GM12878 (cell line): Measurements from ENCODE around the gene TMED10. TPM values are rescaled to one million over a fixed set of nuclear protein-coding genes. Genes with fewer than 3 reads are reported as not detected.

ENCODE experiments used
- ATAC-seq: fragments of 200-7000 bp; cut with Tn5 transposase; 3 replicates; pipeline ENCODE4 v1.9.1; 2020; ENCODE audit warnings: mild to moderate bottlenecking, moderate library complexity
- BruUV-seq: library from RNA; stranded (reverse); fragments of 400-500 nt; replicated peaks from 2 replicates; lab custom pipeline; 2021; lab: Mats Ljungman, UMichigan
- CTCF ChIA-PET: fragments of 300-600 bp; sonication (Branson Sonifier 250); formaldehyde crosslinking; extraction: SDS; loops from one replicate; lab custom pipeline; 2021; ENCODE audit warnings: inconsistent platforms; lab: Yijun Ruan, JAX
- POLR2A ChIA-PET: fragments of 350-600 bp; formaldehyde crosslinking; extraction: SDS; loops from one replicate; lab custom pipeline; 2021; ENCODE audit warnings: inconsistent platforms; lab: Charles Lee
- RAD21 ChIA-PET: fragments of 300-600 bp; sonication (Branson Sonifier 250); formaldehyde crosslinking; loops from one replicate; lab custom pipeline; 2023; ENCODE audit warnings: antibody characterized with exemption; ENCODE audit not compliant: unreplicated experiment; lab: Charles Lee
- SMC1A ChIA-PET: fragments of 300-600 bp; sonication (Branson Sonifier 250); formaldehyde crosslinking; loops from one replicate; lab custom pipeline; 2023; ENCODE audit not compliant: unreplicated experiment, uncharacterized antibody; lab: Charles Lee
- DNase-seq: peaks from one replicate; pipeline ENCODE4 v3.0.0-alpha.2; 2011; ENCODE audit warnings: low read depth, low spot score
- FAIRE-seq: peaks from 3 replicates; lab custom pipeline; 2011; peaks lifted over from hg19 to GRCh38; lab: Jason Lieb, UNC
- H2AFZ ChIP-seq: 2 replicates; pipeline ENCODE4 v1.6.0; 2011; ENCODE audit warnings: low read depth, low read length, control low read depth; ENCODE audit not compliant: control insufficient read depth
- H3K27ac ChIP-seq: 2 replicates; pipeline ENCODE4 v1.5.1; 2011; ENCODE audit warnings: control low read depth; ENCODE audit not compliant: control insufficient read depth, insufficient read depth
- H3K27me3 ChIP-seq, 2 experiments: replicated peaks in 1 of 2; 2 replicates each; pipeline versions ENCODE4 v1.6.0 to v1.6.1; 2011; ENCODE audit warnings: low read length in 1 of 2; ENCODE audit not compliant: control insufficient read depth in 2 of 2, insufficient read depth in 2 of 2
- H3K36me3 ChIP-seq, 2 experiments: 2 replicates each; pipeline ENCODE4 v1.5.1; 2011; ENCODE audit warnings: low read length in 1 of 2; ENCODE audit not compliant: control insufficient read depth in 2 of 2, insufficient read depth in 2 of 2
- H3K4me1 ChIP-seq: 2 replicates; pipeline ENCODE4 v1.6.1; 2011; ENCODE audit warnings: mild to moderate bottlenecking, low read length, moderate library complexity, mixed read lengths; ENCODE audit not compliant: control insufficient read depth, insufficient read depth
- H3K4me2 ChIP-seq: 2 replicates; pipeline ENCODE4 v1.6.0; 2011; ENCODE audit warnings: control low read depth; ENCODE audit not compliant: control insufficient read depth, insufficient read depth
- H3K4me3 ChIP-seq: fragments of 200-600 bp; sonication (generic); 2 replicates; pipeline ENCODE4 v1.5.1; 2016
- H3K79me2 ChIP-seq: 2 replicates; pipeline ENCODE4 v1.6.0; 2011; ENCODE audit warnings: low read length; ENCODE audit not compliant: control insufficient read depth, insufficient read depth
- H3K9ac ChIP-seq: 2 replicates; pipeline ENCODE4 v1.8.0; 2011; ENCODE audit warnings: low read length, control low read depth, mixed read lengths; ENCODE audit not compliant: control insufficient read depth, insufficient read depth
- H3K9me3 ChIP-seq: replicated peaks from 3 replicates; pipeline ENCODE4 v1.5.1; 2011; ENCODE audit warnings: mild to moderate bottlenecking, low read length; ENCODE audit not compliant: control insufficient read depth, insufficient read depth
- H4K20me1 ChIP-seq: 2 replicates; pipeline ENCODE4 v1.6.0; 2011; ENCODE audit not compliant: control insufficient read depth, insufficient read depth
- BCLAF1 ChIP-seq: fragments of 450-650 bp; IDR thresholded peaks from 2 replicates; pipeline ENCODE4 v1.6.1; 2017; ENCODE audit warnings: antibody characterized with exemption, mild to moderate bottlenecking, moderate library complexity
- BHLHE40 ChIP-seq, 2 experiments: fragments of 450-650 bp in 1 of 2; IDR thresholded peaks; 2 replicates each; pipeline ENCODE4 v1.6.1; 2011 to 2017; ENCODE audit warnings: low read depth in 2 of 2, borderline replicate concordance in 1 of 2, improper control_type of control experiment in 1 of 2, low read length in 1 of 2, mild to moderate bottlenecking in 1 of 2
- ELK1 ChIP-seq: IDR thresholded peaks from 2 replicates; pipeline ENCODE4 v1.6.1; 2012; ENCODE audit warnings: low read depth, low read length, improper control_type of control experiment
- GATAD2B ChIP-seq: fragments of 450-650 bp; conservative IDR thresholded peaks from 2 replicates; pipeline ENCODE4 v1.6.1; 2017; ENCODE audit warnings: low read depth, mild to moderate bottlenecking, moderate library complexity
- HDAC6 ChIP-seq: fragments of 200-600 bp; sonication (generic); IDR thresholded peaks from one replicate; pipeline ENCODE4 v1.8.0; 2017; ENCODE audit warnings: antibody characterized with exemption; ENCODE audit not compliant: unreplicated experiment
- MYC ChIP-seq: IDR thresholded peaks from 2 replicates; pipeline ENCODE4 v1.6.1; 2011; ENCODE audit warnings: mild to moderate bottlenecking, low read length, moderate library complexity, inconsistent platforms; ENCODE audit not compliant: insufficient read depth, insufficient replicate concordance, insufficient read length, severe bottlenecking
- POLR2AphosphoS5 ChIP-seq: IDR thresholded peaks from 2 replicates; pipeline ENCODE4 v1.6.1; 2011; ENCODE audit warnings: mild to moderate bottlenecking, low read length, inconsistent platforms
- POU2F2 ChIP-seq: IDR thresholded peaks from 3 replicates; pipeline ENCODE4 v1.6.1; 2011; ENCODE audit warnings: low read depth, mild to moderate bottlenecking, low read length, borderline replicate concordance
- PRDM15 ChIP-seq: fragments of 450-650 bp; formaldehyde crosslinking; IDR thresholded peaks from 2 replicates; pipeline ENCODE4 v1.4.0; 2020; ENCODE audit warnings: mild to moderate bottlenecking, moderate library complexity
- RAD51 ChIP-seq: fragments of 450-650 bp; IDR thresholded peaks from 2 replicates; pipeline ENCODE4 v1.6.1; 2016; ENCODE audit warnings: moderate library complexity, mild to moderate bottlenecking, inconsistent platforms
- TCF7 ChIP-seq: IDR thresholded peaks from 2 replicates; pipeline ENCODE4 v1.6.1; 2014; ENCODE audit warnings: antibody characterized with exemption, borderline replicate concordance
- ZBTB11 ChIP-seq: fragments of 450-650 bp; formaldehyde crosslinking; IDR thresholded peaks from 2 replicates; pipeline ENCODE4 v1.5.0; 2022; ENCODE audit warnings: mild to moderate bottlenecking, missing genetic modification characterization
- WGBS: methylation state at CpG from one replicate; pipeline ENCODE4 v1.1.6; 2016; ENCODE audit warnings: low lambda C conversion rate; ENCODE audit not compliant: insufficient replicate concordance, insufficient coverage; ENCODE audit errors: missing lambda C conversion rate; 5-methylcytosine and 5-hydroxymethylcytosine counted together
- in situ Hi-C: fragments of 300-500 bp; cut with MboI; formaldehyde crosslinking; loops from 9 replicates; pipeline ENCODE4 v1.14.3; 2018; ENCODE audit warnings: mixed read lengths
- intact Hi-C: fragments of 100-400 bp; cut with micrococcal nuclease; formaldehyde crosslinking; loops from one replicate; pipeline ENCODE4 v1.14.2; 2022; ENCODE audit not compliant: unreplicated experiment
- polyA plus RNA-seq, 11 experiments: library from polyadenylated mRNA; depleted of rRNA in 4 of 11; unstranded in 6 of 11; stranded (reverse) in 5 of 11; fragments of >200 nt; fragmentation: Nextera tagmentation in 4 of 11; fragmentation: Illumina TruSeq in 1 of 11; extraction: Ambion mirVana in 4 of 11; extraction: Trizol in 1 of 11; gene quantifications; 1 replicate in 1 of 11; 2 replicates in 10 of 11; pipeline versions ENCODE4 v1.2.1 to v1.2.3, GENCODE V29; 2011 to 2016; ENCODE audit warnings: inconsistent platforms in 2 of 11, missing spikeins in 2 of 11, low read depth in 1 of 11
- total RNA-seq, 4 experiments: library from RNA; depleted of rRNA in 3 of 4; stranded (reverse); fragments of >200 nt in 3 of 4; fragmentation: Illumina TruSeq in 1 of 4; extraction: Trizol in 1 of 4; gene quantifications; 2 replicates each; pipeline versions ENCODE4 v1.2.1 to v1.2.3, GENCODE V29; 2013 to 2021

TMED10 gene
- total and polyA plus RNA-seq, 10 of the 15 experiments (the other 5 are each of a cell fraction or from before 2014, with no cell fraction given), result 99.8 to 270 (median 180) TPM

GRCh38 chr14:75153295-75153694 lies 23.1 kb downstream of the TMED10 start (continued):
- TF ChIP-seq BCLAF1 (no peak), GATAD2B (no peak), TCF7 (no peak), MYC (no peak), ZBTB11 (no peak), HDAC6 (no peak)

GRCh38 chr14:75151851-75152250 lies 24.6 kb downstream of the TMED10 start:
- no peaks in the 10 kb centered on the region for H3K27me3 ChIP-seq
- intact Hi-C loops, result no loop called here

More at GRCh38 chr14:75151851-75152250, 24.6 kb downstream of the TMED10 start:
- BruUV-seq, result no TSS peak
- Histone ChIP-seq H3K9me3 (no peaks in the 10 kb centered on the region), H3K9ac (no peak overlapping the region), H3K4me2 (no peak overlapping the region), H3K36me3 (peaks cover 2 to 6% of the 10 kb centered on the region in 2 experiments; a peak in 3 of 4 replicates), H2AFZ (no peak overlapping the region), H3K4me3 (no peak overlapping the region), H3K4me1 (no peaks in the 10 kb centered on the region), H3K27ac (no peak overlapping the region), H4K20me1 (no peaks in the 10 kb centered on the region), H3K79me2 (peaks cover 17% of the 10 kb centered on the region)
- ChIA-PET SMC1A (no interaction called here), POLR2A (no interaction called here), CTCF (no interaction called here), RAD21 (no interaction called here)
- no peak for ATAC-seq
- no peak for DNase-seq
- no peak for FAIRE-seq
- no peak for TF ChIP-seq POU2F2
- no peak for TF ChIP-seq PRDM15 (CRISPR knock-in tag)
- no peak for TF ChIP-seq POLR2AphosphoS5
- TF ChIP-seq BHLHE40 (IDR thresholded peaks at IDR 0.05; ENCODE audit: borderline replicate concordance in 1 of 2, low read depth in 2 of 2, low read length in 1 of 2), result no peak
- no peak for TF ChIP-seq RAD51
- TF ChIP-seq ELK1, result no peak
- 97% methylated on average over 1 of the region's 1 CpG for WGBS
- in situ Hi-C loops, result no loop called here
